ENCODE data around the gene ZFP36L2. TPM values are rescaled to one million over a fixed set of nuclear protein-coding genes. Genes with fewer than 3 reads are reported as not detected.

Gene ZFP36L2
- total and polyA plus RNA-seq, 10 of the 15 experiments (the other 5 are each of a cell fraction or from before 2014, with no cell fraction given), result 4.3 to 64.9 (median 19.5) TPM

DNA sequence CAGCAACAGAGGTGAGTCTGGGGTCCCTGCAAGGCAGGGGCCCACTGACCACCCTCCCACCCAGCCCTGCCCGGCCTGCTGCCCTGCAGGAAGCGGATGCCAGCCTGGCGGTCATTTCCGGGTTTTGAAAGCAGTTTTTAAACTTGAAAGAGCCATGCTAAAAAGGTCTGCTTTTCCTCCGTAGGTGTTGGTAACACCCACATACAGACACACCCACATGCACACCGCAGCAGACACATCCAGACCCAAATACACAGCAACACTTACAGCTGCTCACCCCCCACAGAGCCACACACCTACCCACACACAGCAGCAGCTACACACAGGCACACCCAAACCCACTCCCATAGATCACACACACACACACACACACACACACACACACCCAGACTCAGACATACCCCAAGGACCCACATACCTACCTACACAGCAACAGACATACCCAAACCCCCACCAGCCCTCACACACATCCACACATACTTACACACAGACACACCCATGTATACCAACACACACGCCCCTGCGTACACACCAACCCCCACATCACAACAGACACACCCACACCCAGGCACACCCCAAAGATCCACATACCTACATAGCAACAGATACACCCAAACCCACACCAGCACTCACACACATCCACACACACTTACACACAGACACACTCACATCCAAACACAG is 7.6 kb downstream of the ZFP36L2 start (continued):
- TF ChIP-seq LARP7 (IDR thresholded peaks at IDR 0.05), result 0 out of 2 replicates have a peak, but pooled peaks have one; percentile 28
- no peak for TF ChIP-seq SUZ12 (IDR thresholded peaks at IDR 0.05; ENCODE audit: unreplicated experiment)
- TF ChIP-seq, protein P1, sequence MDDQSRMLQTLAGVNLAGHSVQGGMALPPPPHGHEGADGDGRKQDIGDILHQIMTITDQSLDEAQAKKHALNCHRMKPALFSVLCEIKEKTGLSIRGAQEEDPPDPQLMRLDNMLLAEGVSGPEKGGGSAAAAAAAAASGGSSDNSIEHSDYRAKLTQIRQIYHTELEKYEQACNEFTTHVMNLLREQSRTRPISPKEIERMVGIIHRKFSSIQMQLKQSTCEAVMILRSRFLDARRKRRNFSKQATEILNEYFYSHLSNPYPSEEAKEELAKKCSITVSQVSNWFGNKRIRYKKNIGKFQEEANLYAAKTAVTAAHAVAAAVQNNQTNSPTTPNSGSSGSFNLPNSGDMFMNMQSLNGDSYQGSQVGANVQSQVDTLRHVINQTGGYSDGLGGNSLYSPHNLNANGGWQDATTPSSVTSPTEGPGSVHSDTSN (IDR thresholded peaks at IDR 0.05; ENCODE audit: insufficient replicate concordance, low read depth, low read length), result peak; percentile 35
- TF ChIP-seq ZBED1 (IDR thresholded peaks at IDR 0.05; ENCODE audit: borderline replicate concordance), result no peak
- TF ChIP-seq CBFB (IDR thresholded peaks at IDR 0.05; ENCODE audit: low read depth), result 0 out of 2 replicates have a peak, but pooled peaks have one; percentile 43
- TF ChIP-seq IKZF2 (IDR thresholded peaks at IDR 0.05), result peak; percentile 13 to 39; a peak in 2 of 4 replicates
- TF ChIP-seq ZNF622 (IDR thresholded peaks at IDR 0.05), result no peak
- TF ChIP-seq, protein P2, sequence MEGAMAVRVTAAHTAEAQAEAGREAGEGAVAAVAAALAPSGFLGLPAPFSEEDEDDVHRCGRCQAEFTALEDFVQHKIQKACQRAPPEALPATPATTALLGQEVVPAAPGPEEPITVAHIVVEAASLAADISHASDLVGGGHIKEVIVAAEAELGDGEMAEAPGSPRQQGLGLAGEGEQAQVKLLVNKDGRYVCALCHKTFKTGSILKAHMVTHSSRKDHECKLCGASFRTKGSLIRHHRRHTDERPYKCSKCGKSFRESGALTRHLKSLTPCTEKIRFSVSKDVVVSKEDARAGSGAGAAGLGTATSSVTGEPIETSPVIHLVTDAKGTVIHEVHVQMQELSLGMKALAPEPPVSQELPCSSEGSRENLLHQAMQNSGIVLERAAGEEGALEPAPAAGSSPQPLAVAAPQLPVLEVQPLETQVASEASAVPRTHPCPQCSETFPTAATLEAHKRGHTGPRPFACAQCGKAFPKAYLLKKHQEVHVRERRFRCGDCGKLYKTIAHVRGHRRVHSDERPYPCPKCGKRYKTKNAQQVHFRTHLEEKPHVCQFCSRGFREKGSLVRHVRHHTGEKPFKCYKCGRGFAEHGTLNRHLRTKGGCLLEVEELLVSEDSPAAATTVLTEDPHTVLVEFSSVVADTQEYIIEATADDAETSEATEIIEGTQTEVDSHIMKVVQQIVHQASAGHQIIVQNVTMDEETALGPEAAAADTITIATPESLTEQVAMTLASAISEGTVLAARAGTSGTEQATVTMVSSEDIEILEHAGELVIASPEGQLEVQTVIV (IDR thresholded peaks at IDR 0.05; ENCODE audit: borderline replicate concordance, partially characterized antibody), result peak; percentile 52
- no peak for TF ChIP-seq PML (IDR thresholded peaks at IDR 0.05; ENCODE audit: low read length)
- no peak for TF ChIP-seq SMAD1 (IDR thresholded peaks at IDR 0.05; ENCODE audit: low read depth, partially characterized antibody)
- no peak for TF ChIP-seq IRF4 (IDR thresholded peaks at IDR 0.05; ENCODE audit: low read depth, low read length)
- no peak for TF ChIP-seq ASH2L (IDR thresholded peaks at IDR 0.05; ENCODE audit: borderline replicate concordance, low read depth)
- TF ChIP-seq ESRRA (IDR thresholded peaks at IDR 0.05; ENCODE audit: low read length), result no peak
- no peak for TF ChIP-seq ATF3 (IDR thresholded peaks at IDR 0.05; ENCODE audit: borderline replicate concordance, extremely low read depth, low read depth, low read length)
- TF ChIP-seq BHLHE40 (IDR thresholded peaks at IDR 0.05; ENCODE audit: borderline replicate concordance in 1 of 2, low read depth in 2 of 2, low read length in 1 of 2), result peak in 1 of 2 experiments; percentile 44; a peak in 1 of 4 replicates
- TF ChIP-seq SUPT20H (IDR thresholded peaks at IDR 0.05; ENCODE audit: borderline replicate concordance, control insufficient read depth, low read depth, low read length), result no peak
- no peak for TF ChIP-seq MEF2A (IDR thresholded peaks at IDR 0.05; ENCODE audit: insufficient read depth, low read depth, low read length)
- 0 out of 2 replicates have a peak, but pooled peaks have one; percentile 47 for TF ChIP-seq SMARCA5 (IDR thresholded peaks at IDR 0.05)
- TF ChIP-seq, protein P3, sequence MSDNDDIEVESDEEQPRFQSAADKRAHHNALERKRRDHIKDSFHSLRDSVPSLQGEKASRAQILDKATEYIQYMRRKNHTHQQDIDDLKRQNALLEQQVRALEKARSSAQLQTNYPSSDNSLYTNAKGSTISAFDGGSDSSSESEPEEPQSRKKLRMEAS (IDR thresholded peaks at IDR 0.05; ENCODE audit: low read depth, low read length), result no peak
- TF ChIP-seq, protein P4, sequence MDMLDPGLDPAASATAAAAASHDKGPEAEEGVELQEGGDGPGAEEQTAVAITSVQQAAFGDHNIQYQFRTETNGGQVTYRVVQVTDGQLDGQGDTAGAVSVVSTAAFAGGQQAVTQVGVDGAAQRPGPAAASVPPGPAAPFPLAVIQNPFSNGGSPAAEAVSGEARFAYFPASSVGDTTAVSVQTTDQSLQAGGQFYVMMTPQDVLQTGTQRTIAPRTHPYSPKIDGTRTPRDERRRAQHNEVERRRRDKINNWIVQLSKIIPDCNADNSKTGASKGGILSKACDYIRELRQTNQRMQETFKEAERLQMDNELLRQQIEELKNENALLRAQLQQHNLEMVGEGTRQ (IDR thresholded peaks at IDR 0.05; ENCODE audit: borderline replicate concordance, low read depth, low read length), result no peak
- TF ChIP-seq, protein P5, sequence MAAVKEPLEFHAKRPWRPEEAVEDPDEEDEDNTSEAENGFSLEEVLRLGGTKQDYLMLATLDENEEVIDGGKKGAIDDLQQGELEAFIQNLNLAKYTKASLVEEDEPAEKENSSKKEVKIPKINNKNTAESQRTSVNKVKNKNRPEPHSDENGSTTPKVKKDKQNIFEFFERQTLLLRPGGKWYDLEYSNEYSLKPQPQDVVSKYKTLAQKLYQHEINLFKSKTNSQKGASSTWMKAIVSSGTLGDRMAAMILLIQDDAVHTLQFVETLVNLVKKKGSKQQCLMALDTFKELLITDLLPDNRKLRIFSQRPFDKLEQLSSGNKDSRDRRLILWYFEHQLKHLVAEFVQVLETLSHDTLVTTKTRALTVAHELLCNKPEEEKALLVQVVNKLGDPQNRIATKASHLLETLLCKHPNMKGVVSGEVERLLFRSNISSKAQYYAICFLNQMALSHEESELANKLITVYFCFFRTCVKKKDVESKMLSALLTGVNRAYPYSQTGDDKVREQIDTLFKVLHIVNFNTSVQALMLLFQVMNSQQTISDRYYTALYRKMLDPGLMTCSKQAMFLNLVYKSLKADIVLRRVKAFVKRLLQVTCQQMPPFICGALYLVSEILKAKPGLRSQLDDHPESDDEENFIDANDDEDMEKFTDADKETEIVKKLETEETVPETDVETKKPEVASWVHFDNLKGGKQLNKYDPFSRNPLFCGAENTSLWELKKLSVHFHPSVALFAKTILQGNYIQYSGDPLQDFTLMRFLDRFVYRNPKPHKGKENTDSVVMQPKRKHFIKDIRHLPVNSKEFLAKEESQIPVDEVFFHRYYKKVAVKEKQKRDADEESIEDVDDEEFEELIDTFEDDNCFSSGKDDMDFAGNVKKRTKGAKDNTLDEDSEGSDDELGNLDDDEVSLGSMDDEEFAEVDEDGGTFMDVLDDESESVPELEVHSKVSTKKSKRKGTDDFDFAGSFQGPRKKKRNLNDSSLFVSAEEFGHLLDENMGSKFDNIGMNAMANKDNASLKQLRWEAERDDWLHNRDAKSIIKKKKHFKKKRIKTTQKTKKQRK (IDR thresholded peaks at IDR 0.05; ENCODE audit: low read depth, low read length), result no peak
- no peak for TF ChIP-seq HCFC1 (IDR thresholded peaks at IDR 0.05; ENCODE audit: low read length)
